C4-2B (cell line): ENCODE data around the gene TSACC.

Experiments used
- H3K27ac ChIP-seq: fragments of 450-650 bp; 2 replicates; pipeline ENCODE4 v1.5.1; 2017
- CTCF ChIP-seq: fragments of 450-650 bp; conservative IDR thresholded peaks from 2 replicates; pipeline ENCODE4 v1.5.1; 2017; ENCODE audit warnings: mild to moderate bottlenecking
- ZFX ChIP-seq: fragments of 450-650 bp; IDR thresholded peaks from 2 replicates; pipeline ENCODE4 v1.6.1; 2017

TSACC gene

GRCh38 chr1:156298852-156299357, 39.4 kb upstream of the TSACC start, which contains the start of gene VHLL:
TSS of gene VHLL (minus strand) at chr1:156299307. CDS start at chr1:156299189, 118 bp downstream.
- H3K27ac ChIP-seq, result no peak within 1 kb of the TSS
- TF ChIP-seq ZFX, result no peak
- TF ChIP-seq CTCF, result no peak

- TF ChIP-seq CTCF (no peak), ZFX (no peak)
- no peak overlapping the region for H3K27ac ChIP-seq
Measured at GRCh38 chr1:156303241-156303640, 35.1 kb upstream of the TSACC start.

- H3K27ac ChIP-seq, result no peak overlapping the region
- TF ChIP-seq CTCF, result no peak
- TF ChIP-seq ZFX, result no peak
Measured at GRCh38 chr1:156305215-156305614, 33.1 kb upstream of the TSACC start.

- TF ChIP-seq ZFX (no peak), CTCF (no peak)
- no peak overlapping the region for H3K27ac ChIP-seq
Measured at GRCh38 chr1:156308078-156308477, 30.2 kb upstream of the TSACC start.

- peak overlapping the region; percentile 11; the same call in 1 of the 2 replicates for H3K27ac ChIP-seq
- TF ChIP-seq CTCF (no peak), ZFX (no peak)
Measured at GRCh38 chr1:156310962-156311361, 27.4 kb upstream of the TSACC start.

- TF ChIP-seq ZFX, result no peak
- TF ChIP-seq CTCF, result no peak
- H3K27ac ChIP-seq, result no peak overlapping the region
Measured at GRCh38 chr1:156316909-156317308, 21.4 kb upstream of the TSACC start.

- TF ChIP-seq CTCF (peak; percentile 83), ZFX (no peak)
- no peak overlapping the region for H3K27ac ChIP-seq
Measured at GRCh38 chr1:156319664-156320063, 18.7 kb upstream of the TSACC start.
